ENCODE results near the gene FPGS. TPM values are rescaled to one million over a fixed set of nuclear protein-coding genes. Genes with fewer than 3 reads are reported as not detected.

Gene FPGS
- total RNA-seq, 2 donors from 2014 or later, result 58.4 to 80.4 TPM

- TF ChIP-seq POLR2A (IDR thresholded peaks at IDR 0.05), result no peak
- peak in 4 of 7 experiments; percentile 37 to 61 (median 48) for TF ChIP-seq CTCF (IDR thresholded peaks at IDR 0.05)
- DNase-seq (no peak), ATAC-seq (no peak)
- Histone ChIP-seq H3K9me3 (no peaks in the 10 kb centered on the region), H3K36me3 (replicated peaks in 1 of 2; ENCODE audit: insufficient read depth in 1 of 2, low read depth in 2 of 2) (peaks cover 15 to 20% of the 10 kb centered on the region in 2 donors), H3K27me3 (no peaks in the 10 kb centered on the region), H3K27ac (peak overlapping the region; percentile 89 to 97 (median 95)), H3K4me3 (peak overlapping the region; percentile 77 to 84), H3K4me1 (peaks cover 54% of the 10 kb centered on the region)
- intact Hi-C loops (cut with DNase I), result no loop called here
- 1 to 2% methylated on average over 12 of the region's 12 CpGs for WGBS, 2 donors
These were observed 15.9 kb upstream of the FPGS start for GRCh38 chr9:127786773-127787104.

GRCh38 chr9:127788337-127789011 is 14.2 kb upstream of the FPGS start:
- no peak overlapping the region for H3K4me3 ChIP-seq
- no peaks in the 10 kb centered on the region for H3K9me3 ChIP-seq
- DNase-seq (peak; percentile 83 to 94 (median 88)), ATAC-seq (peak; percentile 40)
- H3K4me1 ChIP-seq, result peaks cover 69% of the 10 kb centered on the region
- intact Hi-C loops (cut with DNase I), result no loop called here
- TF ChIP-seq CTCF (IDR thresholded peaks at IDR 0.05) (no peak), POLR2A (IDR thresholded peaks at IDR 0.05) (peak in 2 of 3 donors; percentile 17 to 36)
- H3K27ac ChIP-seq, result peak overlapping the region; percentile 73 to 97 (median 95)
- H3K36me3 ChIP-seq (replicated peaks in 1 of 2; ENCODE audit: insufficient read depth in 1 of 2, low read depth in 2 of 2), result peaks cover 15 to 22% of the 10 kb centered on the region in 2 donors
- no peaks in the 10 kb centered on the region for H3K27me3 ChIP-seq
- WGBS, 2 donors, result 43 to 57% methylated on average over 16 to 25 of the region's 26 CpGs

- no peak for ATAC-seq
- peaks cover 76% of the 10 kb centered on the region for H3K4me1 ChIP-seq
- DNase-seq, result peak in 1 of 4 donors; percentile 37
- peaks cover 15 to 22% of the 10 kb centered on the region in 2 donors for H3K36me3 ChIP-seq (replicated peaks in 1 of 2; ENCODE audit: insufficient read depth in 1 of 2, low read depth in 2 of 2)
- intact Hi-C loops (cut with DNase I), result no loop called here
- 71 to 95% methylated on average over 16 to 25 of the region's 25 CpGs for WGBS, 2 donors
- H3K27ac ChIP-seq, result peak overlapping the region; percentile 73 to 97 (median 87)
- H3K9me3 ChIP-seq, result no peaks in the 10 kb centered on the region
- H3K4me3 ChIP-seq, result no peak overlapping the region
- H3K27me3 ChIP-seq, result no peaks in the 10 kb centered on the region
- no peak for TF ChIP-seq CTCF (IDR thresholded peaks at IDR 0.05)
- no peak for TF ChIP-seq POLR2A (IDR thresholded peaks at IDR 0.05)
These were observed 13.5 kb upstream of the FPGS start for GRCh38 chr9:127789179-127789578.

GRCh38 chr9:127790094-127790855 is 12.4 kb upstream of the FPGS start:
- intact Hi-C loops (cut with DNase I), result no loop called here
- ATAC-seq (no peak), DNase-seq (no peak)
- Histone ChIP-seq H3K4me3 (no peak overlapping the region), H3K27ac (peak overlapping the region in 2 of 4 donors; percentile 48 to 96), H3K9me3 (no peaks in the 10 kb centered on the region), H3K4me1 (peaks cover 79% of the 10 kb centered on the region), H3K36me3 (replicated peaks in 1 of 2; ENCODE audit: insufficient read depth in 1 of 2, low read depth in 2 of 2) (peaks cover 15 to 22% of the 10 kb centered on the region in 2 donors), H3K27me3 (no peaks in the 10 kb centered on the region)
- 73 to 80% methylated on average over 9 of the region's 9 CpGs for WGBS, 2 donors
- no peak for TF ChIP-seq POLR2A (IDR thresholded peaks at IDR 0.05)
- TF ChIP-seq CTCF (IDR thresholded peaks at IDR 0.05), result no peak

All from body of pancreas (tissue), 4 donors.